ENCODE measurements around the gene C15orf61.

C15orf61 gene

GRCh38 chr15:67495585-67495984, 25.3 kb upstream of the C15orf61 start:
- H3K9me3 ChIP-seq (ENCODE audit: insufficient read depth, low read depth, low read length): no peaks in the 10 kb centered on the region
- H2AFZ ChIP-seq (ENCODE audit: low read length): no peak overlapping the region
- H3K79me2 ChIP-seq (ENCODE audit: insufficient read depth, low read length): no peaks in the 10 kb centered on the region
- H3K27me3 ChIP-seq (ENCODE audit: insufficient read depth, low read length, poor library complexity, severe bottlenecking): no peaks in the 10 kb centered on the region
- no peak overlapping the region for H3K4me2 ChIP-seq (ENCODE audit: low read depth, low read length, poor library complexity, severe bottlenecking)
- TF ChIP-seq CTCF (conservative IDR thresholded peaks at IDR 0.05; ENCODE audit: low read length) (no peak), EZH2phosphoT487 (IDR thresholded peaks at IDR 0.05; ENCODE audit: borderline replicate concordance) (no peak)
- H3F3A ChIP-seq (ENCODE audit: low read depth): no peaks in the 10 kb centered on the region
- no peak overlapping the region for H3K9ac ChIP-seq (ENCODE audit: low read depth, low read length, poor library complexity, severe bottlenecking)
- H3K9me2 ChIP-seq (replicated peaks; ENCODE audit: low read depth, low read length): no peaks in the 10 kb centered on the region
- H3K36me3 ChIP-seq (ENCODE audit: insufficient read depth, low read length): no peaks in the 10 kb centered on the region
- H3K4me3 ChIP-seq (ENCODE audit: low read length, poor library complexity, severe bottlenecking): no peak overlapping the region
- no peaks in the 10 kb centered on the region for H3K4me1 ChIP-seq (ENCODE audit: insufficient read depth, low read length, poor library complexity, severe bottlenecking)
- no peaks in the 10 kb centered on the region for H4K20me1 ChIP-seq (ENCODE audit: insufficient read depth, low read length, poor library complexity, severe bottlenecking)

- Histone ChIP-seq H3F3A (ENCODE audit: low read depth) (no peaks in the 10 kb centered on the region), H3K4me1 (ENCODE audit: insufficient read depth, low read length, poor library complexity, severe bottlenecking) (peaks cover 22% of the 10 kb centered on the region), H3K9me3 (ENCODE audit: insufficient read depth, low read depth, low read length) (no peaks in the 10 kb centered on the region), H4K20me1 (ENCODE audit: insufficient read depth, low read length, poor library complexity, severe bottlenecking) (no peaks in the 10 kb centered on the region), H3K79me2 (ENCODE audit: insufficient read depth, low read length) (no peaks in the 10 kb centered on the region), H3K4me3 (ENCODE audit: low read length, poor library complexity, severe bottlenecking) (no peak overlapping the region), H3K4me2 (ENCODE audit: low read depth, low read length, poor library complexity, severe bottlenecking) (peak overlapping the region; percentile 26), H3K27me3 (ENCODE audit: insufficient read depth, low read length, poor library complexity, severe bottlenecking) (no peaks in the 10 kb centered on the region), H3K9me2 (replicated peaks; ENCODE audit: low read depth, low read length) (no peaks in the 10 kb centered on the region), H3K36me3 (ENCODE audit: insufficient read depth, low read length) (no peaks in the 10 kb centered on the region), H2AFZ (ENCODE audit: low read length) (no peak overlapping the region), H3K9ac (ENCODE audit: low read depth, low read length, poor library complexity, severe bottlenecking) (peak overlapping the region; percentile 1)
- TF ChIP-seq CTCF (conservative IDR thresholded peaks at IDR 0.05; ENCODE audit: low read length) (peak; percentile 67), EZH2phosphoT487 (IDR thresholded peaks at IDR 0.05; ENCODE audit: borderline replicate concordance) (no peak)
Observed at GRCh38 chr15:67501177-67501835, 19.6 kb upstream of the C15orf61 start.

GRCh38 chr15:67501836-67502461, 19.0 kb upstream of the C15orf61 start:
- Histone ChIP-seq H2AFZ (ENCODE audit: low read length) (no peak overlapping the region), H3K4me2 (ENCODE audit: low read depth, low read length, poor library complexity, severe bottlenecking) (peak overlapping the region; percentile 26), H3K4me1 (ENCODE audit: insufficient read depth, low read length, poor library complexity, severe bottlenecking) (peaks cover 22% of the 10 kb centered on the region), H3K9ac (ENCODE audit: low read depth, low read length, poor library complexity, severe bottlenecking) (peak overlapping the region; percentile 1), H3K9me3 (ENCODE audit: insufficient read depth, low read depth, low read length) (no peaks in the 10 kb centered on the region), H3K36me3 (ENCODE audit: insufficient read depth, low read length) (no peaks in the 10 kb centered on the region), H3K4me3 (ENCODE audit: low read length, poor library complexity, severe bottlenecking) (no peak overlapping the region), H3K9me2 (replicated peaks; ENCODE audit: low read depth, low read length) (no peaks in the 10 kb centered on the region), H3K79me2 (ENCODE audit: insufficient read depth, low read length) (no peaks in the 10 kb centered on the region), H3K27me3 (ENCODE audit: insufficient read depth, low read length, poor library complexity, severe bottlenecking) (no peaks in the 10 kb centered on the region), H3F3A (ENCODE audit: low read depth) (no peaks in the 10 kb centered on the region), H4K20me1 (ENCODE audit: insufficient read depth, low read length, poor library complexity, severe bottlenecking) (no peaks in the 10 kb centered on the region)
- TF ChIP-seq EZH2phosphoT487 (IDR thresholded peaks at IDR 0.05; ENCODE audit: borderline replicate concordance) (no peak), CTCF (conservative IDR thresholded peaks at IDR 0.05; ENCODE audit: low read length) (no peak)

Measured in Loucy (cell line).